GM12873 (cell line): ENCODE measurements around the gene COMMD3.

Experiments
- CTCF ChIP-seq: IDR thresholded peaks from 2 replicates; pipeline ENCODE4 v1.5.1; 2012; ENCODE audit warnings: low read depth, mild to moderate bottlenecking, moderate library complexity, low read length, control low read depth; ENCODE audit not compliant: insufficient read depth; ENCODE audit errors: missing control alignments

The COMMD3 gene

GRCh38 chr10:22294694-22295093 lies 21.5 kb upstream of the COMMD3 start:
- no peak for TF ChIP-seq CTCF

GRCh38 chr10:22301193-22301592 lies 15.0 kb upstream of the COMMD3 start:
- TF ChIP-seq CTCF, result peak; percentile 19

- no peak for TF ChIP-seq CTCF
Measured at GRCh38 chr10:22303461-22303860, 12.7 kb upstream of the COMMD3 start.

- TF ChIP-seq CTCF, result no peak
Measured at GRCh38 chr10:22305721-22306120, 10.5 kb upstream of the COMMD3 start.

- TF ChIP-seq CTCF, result no peak
Measured at GRCh38 chr10:22308390-22308789, 7.8 kb upstream of the COMMD3 start.

- TF ChIP-seq CTCF, result no peak
Measured at GRCh38 chr10:22309180-22310000, 6.8 kb upstream of the COMMD3 start.

GRCh38 chr10:22310928-22311327 lies 5.3 kb upstream of the COMMD3 start:
- no peak for TF ChIP-seq CTCF
